ENCODE measurements around the gene MLANA.
A peak's percentile ranks its signal among the peaks of the same experiment; 100 is the strongest.
"Not testable (repeated sequence)": the region's sequence is repeated elsewhere in the genome, so short reads cannot be mapped to it uniquely, and the experiment has no call there.

The MLANA gene

DNA sequence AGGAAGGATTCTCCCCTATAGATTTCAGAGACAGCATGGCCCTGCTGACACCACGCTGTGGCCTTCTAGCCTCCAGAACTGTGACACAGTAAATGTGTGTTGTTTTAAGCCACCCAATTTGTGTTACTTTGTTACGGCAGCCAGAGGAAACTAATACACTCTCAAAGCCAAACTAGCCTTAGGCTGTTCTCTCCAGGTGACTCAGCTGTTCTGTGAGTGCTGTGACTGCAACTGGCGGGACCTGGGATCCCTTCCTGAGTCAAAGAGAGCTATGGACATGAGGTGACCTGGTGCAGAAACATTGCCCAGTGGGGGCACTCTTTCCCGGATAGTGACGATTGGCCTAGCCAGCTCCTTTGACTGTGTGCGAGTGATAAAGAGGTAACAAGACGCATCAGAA, 14.0 kb upstream of the MLANA start:
- no peak overlapping the region for H2BK5ac ChIP-seq (ENCODE audit: low read depth, low read length, poor library complexity)
- H3K4me2 ChIP-seq (ENCODE audit: low read length) = no peak overlapping the region
- H4K91ac ChIP-seq (ENCODE audit: low read depth, low read length) = no peak overlapping the region
- no peak overlapping the region for H2AK5ac ChIP-seq (ENCODE audit: low read length)
- no peak overlapping the region for H3K18ac ChIP-seq (ENCODE audit: low read length)
- no peak overlapping the region for H4K12ac ChIP-seq (ENCODE audit: low read depth, low read length)
- H2AFZ ChIP-seq (ENCODE audit: insufficient read depth, low read length, poor library complexity) = no peak overlapping the region
- H3K4me1 ChIP-seq (ENCODE audit: control insufficient read depth in 1 of 2, insufficient read depth in 2 of 2, low read length in 2 of 2) = peaks cover 13% of the 10 kb centered on the region in 2 experiments
- H3K79me2 ChIP-seq (ENCODE audit: control insufficient read depth, insufficient read depth, low read length, poor library complexity) = no peaks in the 10 kb centered on the region
- WGBS (ENCODE audit: extremely low coverage, insufficient coverage, insufficient read length) = no CpG with 5 or more reads among the region's 7 CpGs
- no peak overlapping the region for H2BK12ac ChIP-seq (ENCODE audit: low read length)
- DNase-seq = peak in 1 of 2 donors; percentile 52
- no peaks in the 10 kb centered on the region for H3K36me3 ChIP-seq (ENCODE audit: control insufficient read depth in 1 of 2, insufficient read depth in 2 of 2, low read length in 2 of 2)
- peaks cover 16% of the 10 kb centered on the region for H3K79me1 ChIP-seq (ENCODE audit: low read length)
- no peak overlapping the region for H3K9ac ChIP-seq (ENCODE audit: low read length)
- no peaks in the 10 kb centered on the region for H3K27me3 ChIP-seq (ENCODE audit: insufficient read depth, low read length)
- H4K8ac ChIP-seq (ENCODE audit: low read depth, low read length) = no peak overlapping the region
- H2BK120ac ChIP-seq (ENCODE audit: insufficient read depth, low read length, poor library complexity) = no peak overlapping the region
- no peak overlapping the region for H3K4ac ChIP-seq (ENCODE audit: low read depth, low read length)
- no peak overlapping the region for H3K23ac ChIP-seq (ENCODE audit: low read length)
- no peak overlapping the region for H3K4me3 ChIP-seq (ENCODE audit: low read depth, low read length)
- no peak overlapping the region for H3K27ac ChIP-seq (ENCODE audit: low read depth, low read length)
- H3K14ac ChIP-seq (ENCODE audit: low read length) = no peak overlapping the region
- H3K9me3 ChIP-seq (ENCODE audit: insufficient read depth, low read depth, low read length) = no peaks in the 10 kb centered on the region

DNA sequence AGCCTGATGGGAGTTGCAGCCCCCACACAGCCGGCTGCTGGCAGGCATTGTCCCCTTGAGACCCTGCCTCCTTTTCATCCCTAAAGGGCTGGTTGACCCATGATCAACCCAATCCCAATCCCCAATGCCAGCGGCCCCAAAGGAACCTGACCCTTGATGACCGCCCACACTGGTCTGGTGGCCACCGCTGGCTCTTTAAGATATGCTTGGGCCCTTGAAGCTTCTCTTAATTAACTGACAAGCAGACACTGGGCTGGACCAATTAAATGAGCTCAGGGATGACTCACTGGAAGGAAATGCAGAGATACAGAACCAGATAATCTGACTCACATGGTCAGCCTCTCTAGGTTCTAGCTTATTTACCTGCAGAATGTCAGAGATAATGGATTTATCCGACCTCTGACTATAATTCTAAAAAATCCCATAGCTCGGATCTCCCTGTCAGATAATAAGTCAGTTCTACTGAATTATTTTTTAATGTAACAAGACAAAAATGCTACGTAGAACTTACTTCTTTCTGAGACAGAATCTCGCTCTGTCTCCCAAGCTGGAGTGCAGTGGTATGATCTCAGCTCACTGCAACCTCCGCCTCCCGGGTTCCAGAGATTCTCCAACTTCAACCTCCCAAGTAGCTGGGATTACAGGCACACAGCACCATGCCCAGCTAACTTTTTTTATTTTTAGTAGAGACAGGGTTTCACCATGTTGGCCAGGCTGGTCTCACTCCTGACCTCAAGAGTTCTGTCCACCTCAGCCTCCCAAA, 11.1 kb upstream of the MLANA start:
- H3K14ac ChIP-seq (ENCODE audit: low read length) = no peak overlapping the region
- no CpG with 5 or more reads among the region's 10 CpGs for WGBS (ENCODE audit: extremely low coverage, insufficient coverage, insufficient read length)
- no peaks in the 10 kb centered on the region for H3K79me2 ChIP-seq (ENCODE audit: control insufficient read depth, insufficient read depth, low read length, poor library complexity)
- H3K23ac ChIP-seq (ENCODE audit: low read length) = no peak overlapping the region
- no peak overlapping the region for H3K4ac ChIP-seq (ENCODE audit: low read depth, low read length)
- H4K12ac ChIP-seq (ENCODE audit: low read depth, low read length) = no peak overlapping the region
- peak overlapping the region; percentile 86 for H2BK5ac ChIP-seq (ENCODE audit: low read depth, low read length, poor library complexity)
- H3K4me3 ChIP-seq (ENCODE audit: low read depth, low read length) = no peak overlapping the region
- H3K27ac ChIP-seq (ENCODE audit: low read depth, low read length) = peak overlapping the region; percentile 74
- no peak overlapping the region for H2AK5ac ChIP-seq (ENCODE audit: low read length)
- no peaks in the 10 kb centered on the region for H3K36me3 ChIP-seq (ENCODE audit: control insufficient read depth in 1 of 2, insufficient read depth in 2 of 2, low read length in 2 of 2)
- H3K4me1 ChIP-seq (ENCODE audit: control insufficient read depth in 1 of 2, insufficient read depth in 2 of 2, low read length in 2 of 2) = peaks cover 8% of the 10 kb centered on the region in 2 experiments
- H2AFZ ChIP-seq (ENCODE audit: insufficient read depth, low read length, poor library complexity) = no peak overlapping the region
- peak overlapping the region; percentile 79 for H4K91ac ChIP-seq (ENCODE audit: low read depth, low read length)
- peak overlapping the region; percentile 26 for H3K4me2 ChIP-seq (ENCODE audit: low read length)
- no peaks in the 10 kb centered on the region for H3K27me3 ChIP-seq (ENCODE audit: insufficient read depth, low read length)
- H3K9ac ChIP-seq (ENCODE audit: low read length) = no peak overlapping the region
- DNase-seq = peak; percentile 78 to 94
- H3K9me3 ChIP-seq (ENCODE audit: insufficient read depth, low read depth, low read length) = no peaks in the 10 kb centered on the region
- H3K79me1 ChIP-seq (ENCODE audit: low read length) = peaks cover 16% of the 10 kb centered on the region
- peak overlapping the region; percentile 95 for H2BK120ac ChIP-seq (ENCODE audit: insufficient read depth, low read length, poor library complexity)
- H3K18ac ChIP-seq (ENCODE audit: low read length) = no peak overlapping the region
- H2BK12ac ChIP-seq (ENCODE audit: low read length) = peak overlapping the region; percentile 70
- H4K8ac ChIP-seq (ENCODE audit: low read depth, low read length) = peak overlapping the region; percentile 61

DNA sequence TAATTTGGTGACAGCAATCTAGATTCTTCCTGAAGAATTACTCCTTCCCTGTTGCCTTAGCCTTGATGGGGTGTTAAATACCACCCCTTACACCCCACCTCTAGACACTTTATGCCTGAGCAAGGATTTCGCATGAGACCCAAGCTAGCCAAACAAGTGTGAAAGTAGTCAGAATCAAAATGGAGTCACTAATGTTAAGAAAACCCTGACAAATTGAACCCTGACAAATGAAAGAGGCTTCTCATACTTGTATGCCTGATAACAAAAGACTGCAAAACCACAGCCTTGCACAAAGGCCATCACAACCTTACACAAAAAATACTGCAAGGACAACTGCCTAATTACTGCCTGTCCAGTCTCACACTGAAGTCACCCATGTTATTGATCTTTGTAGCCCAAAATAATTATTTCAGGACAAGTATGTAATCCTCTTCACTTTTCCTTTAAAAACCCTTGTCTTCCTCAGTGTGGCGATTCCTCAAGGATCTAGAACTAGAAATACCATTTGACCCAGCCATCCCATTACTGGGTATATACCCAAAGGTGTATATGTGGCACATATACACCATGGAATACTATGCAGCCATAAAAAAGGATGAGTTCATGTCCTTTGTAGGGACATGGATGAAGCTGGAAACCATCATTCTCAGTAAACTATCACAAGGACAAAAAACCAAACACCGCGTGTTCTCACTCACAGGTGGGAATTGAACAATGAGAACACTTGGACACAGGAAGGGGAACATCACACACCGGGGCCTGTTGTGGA, 8.3 kb upstream of the MLANA start:
- not testable (repeated sequence) for H3K14ac ChIP-seq (ENCODE audit: low read length); H3K36me3 ChIP-seq (ENCODE audit: control insufficient read depth in 1 of 2, insufficient read depth in 2 of 2, low read length in 2 of 2); DNase-seq; H3K4ac ChIP-seq (ENCODE audit: low read depth, low read length); H4K8ac ChIP-seq (ENCODE audit: low read depth, low read length); H2AK5ac ChIP-seq (ENCODE audit: low read length); H3K27me3 ChIP-seq (ENCODE audit: insufficient read depth, low read length); H3K27ac ChIP-seq (ENCODE audit: low read depth, low read length); H2AFZ ChIP-seq (ENCODE audit: insufficient read depth, low read length, poor library complexity); H3K4me2 ChIP-seq (ENCODE audit: low read length); H3K18ac ChIP-seq (ENCODE audit: low read length); H2BK12ac ChIP-seq (ENCODE audit: low read length); H3K9me3 ChIP-seq (ENCODE audit: insufficient read depth, low read depth, low read length); H3K79me2 ChIP-seq (ENCODE audit: control insufficient read depth, insufficient read depth, low read length, poor library complexity); H2BK5ac ChIP-seq (ENCODE audit: low read depth, low read length, poor library complexity); H4K12ac ChIP-seq (ENCODE audit: low read depth, low read length); H3K4me1 ChIP-seq (ENCODE audit: control insufficient read depth in 1 of 2, insufficient read depth in 2 of 2, low read length in 2 of 2); H2BK120ac ChIP-seq (ENCODE audit: insufficient read depth, low read length, poor library complexity); H4K91ac ChIP-seq (ENCODE audit: low read depth, low read length); H3K4me3 ChIP-seq (ENCODE audit: low read depth, low read length); H3K23ac ChIP-seq (ENCODE audit: low read length); H3K9ac ChIP-seq (ENCODE audit: low read length)
- H3K79me1 ChIP-seq (ENCODE audit: low read length) = peaks cover 14% of the 10 kb centered on the region
- WGBS (ENCODE audit: extremely low coverage, insufficient coverage, insufficient read length) = no CpG with 5 or more reads among the region's 5 CpGs

DNA sequence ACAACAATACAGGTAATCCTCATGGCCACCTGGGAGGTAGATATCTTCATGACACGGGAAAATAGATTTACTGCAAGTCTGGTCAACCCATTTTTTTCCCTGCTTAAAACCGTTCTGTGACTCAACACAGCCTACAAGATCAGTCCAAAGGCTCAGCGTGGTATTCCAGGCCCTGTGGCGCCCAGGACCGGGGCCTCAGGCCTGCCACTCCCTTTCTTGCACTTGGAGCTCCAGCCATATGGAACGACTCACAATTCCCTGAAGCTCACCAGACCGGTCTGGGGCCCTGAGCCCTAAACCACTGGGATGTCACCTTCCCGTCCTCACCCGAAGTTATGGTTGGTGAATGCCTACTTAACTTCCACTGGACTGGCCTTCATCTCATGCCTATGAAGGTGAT, 6.5 kb upstream of the MLANA start:
- H2BK5ac ChIP-seq (ENCODE audit: low read depth, low read length, poor library complexity) = no peak overlapping the region
- H4K12ac ChIP-seq (ENCODE audit: low read depth, low read length) = no peak overlapping the region
- peaks cover 4 to 5% of the 10 kb centered on the region in 2 experiments for H3K4me1 ChIP-seq (ENCODE audit: control insufficient read depth in 1 of 2, insufficient read depth in 2 of 2, low read length in 2 of 2)
- DNase-seq = peak; percentile 28
- no peaks in the 10 kb centered on the region for H3K36me3 ChIP-seq (ENCODE audit: control insufficient read depth in 1 of 2, insufficient read depth in 2 of 2, low read length in 2 of 2)
- no peak overlapping the region for H3K4me2 ChIP-seq (ENCODE audit: low read length)
- H3K14ac ChIP-seq (ENCODE audit: low read length) = no peak overlapping the region
- H2AFZ ChIP-seq (ENCODE audit: insufficient read depth, low read length, poor library complexity) = no peak overlapping the region
- H3K9ac ChIP-seq (ENCODE audit: low read length) = no peak overlapping the region
- no peaks in the 10 kb centered on the region for H3K79me2 ChIP-seq (ENCODE audit: control insufficient read depth, insufficient read depth, low read length, poor library complexity)
- no peaks in the 10 kb centered on the region for H3K9me3 ChIP-seq (ENCODE audit: insufficient read depth, low read depth, low read length)
- no peak overlapping the region for H3K23ac ChIP-seq (ENCODE audit: low read length)
- H3K18ac ChIP-seq (ENCODE audit: low read length) = no peak overlapping the region
- no peak overlapping the region for H3K4ac ChIP-seq (ENCODE audit: low read depth, low read length)
- no peak overlapping the region for H2BK120ac ChIP-seq (ENCODE audit: insufficient read depth, low read length, poor library complexity)
- H4K91ac ChIP-seq (ENCODE audit: low read depth, low read length) = peak overlapping the region; percentile 8
- H3K27ac ChIP-seq (ENCODE audit: low read depth, low read length) = no peak overlapping the region
- H4K8ac ChIP-seq (ENCODE audit: low read depth, low read length) = no peak overlapping the region
- H3K79me1 ChIP-seq (ENCODE audit: low read length) = peaks cover 9% of the 10 kb centered on the region
- no peaks in the 10 kb centered on the region for H3K27me3 ChIP-seq (ENCODE audit: insufficient read depth, low read length)
- H3K4me3 ChIP-seq (ENCODE audit: low read depth, low read length) = no peak overlapping the region
- no peak overlapping the region for H2BK12ac ChIP-seq (ENCODE audit: low read length)
- no CpG with 5 or more reads among the region's 9 CpGs for WGBS (ENCODE audit: extremely low coverage, insufficient coverage, insufficient read length)
- H2AK5ac ChIP-seq (ENCODE audit: low read length) = no peak overlapping the region

Data from trophoblast cell (in vitro differentiated cells and primary cell).